Stimulated activated CD8-positive, alpha-beta memory T cell treated with anti-CD3 and anti-CD28 coated beads, Interleukin-12 subunit alpha, Interleukin-12 subunit beta, amount 100 ng/mL, for 24 hours (primary cell): ENCODE results near the gene SPRR2E.
"Not testable (repeated sequence)": the region's sequence is repeated elsewhere in the genome, so short reads cannot be mapped to it uniquely, and the experiment has no call there.

ENCODE experiments used
- DNase-seq: peaks from one replicate; pipeline ENCODE4 v3.0.0-alpha.2; 2020; ENCODE audit errors: extremely low read depth

Gene SPRR2E

DNA sequence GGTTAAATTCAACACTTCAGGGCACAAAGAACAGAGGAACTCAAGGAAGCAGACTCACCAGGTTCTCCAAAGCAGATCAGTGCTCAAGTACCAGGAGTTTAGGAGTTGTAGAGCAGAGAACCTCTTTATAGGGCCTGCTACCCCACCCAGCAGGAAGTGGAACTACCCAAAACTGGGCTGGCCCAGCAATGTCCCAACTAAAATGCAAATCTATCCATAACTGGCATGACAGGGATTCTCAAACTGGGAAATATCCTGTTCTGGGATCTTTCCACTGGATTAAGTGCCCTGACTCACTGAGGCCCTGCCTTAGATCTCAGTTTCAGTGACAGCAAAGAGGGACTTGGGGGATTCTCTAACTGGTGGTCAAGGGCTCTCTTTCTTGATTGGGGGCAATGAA is at the start of gene SPRR2E:
Gene SPRR2E (minus strand): TSS at position 101 of the 400 bp plus-strand sequence. CDS start 775 bp downstream, outside the sequence.
- no peak for DNase-seq

- no peak for DNase-seq
Observed at GRCh38 chr1:153141377-153141776, 47.1 kb upstream of the SPRR2E start.

DNA sequence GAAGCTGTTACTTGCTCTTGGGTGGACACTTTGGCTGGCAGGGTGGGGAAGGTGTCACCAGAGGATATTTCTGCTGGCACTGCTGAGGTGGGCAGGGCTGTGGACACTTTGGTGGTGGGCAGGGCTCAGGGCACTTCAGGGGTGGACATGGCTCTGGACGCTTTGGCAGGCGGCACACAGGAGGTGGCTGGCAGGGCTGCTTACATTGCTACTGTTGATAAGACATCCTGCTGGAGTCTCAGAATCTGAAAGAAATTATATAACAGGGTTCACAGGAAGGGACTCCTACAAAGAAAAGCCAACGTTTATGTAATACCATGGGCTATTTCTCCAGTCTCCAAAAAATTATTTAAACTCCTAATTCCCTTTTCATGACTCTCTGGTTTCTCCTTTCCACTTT is 46.2 kb upstream of the SPRR2E start:
- DNase-seq: no peak

- no peak for DNase-seq
Observed at GRCh38 chr1:153133743-153134142, 39.4 kb upstream of the SPRR2E start.

DNA sequence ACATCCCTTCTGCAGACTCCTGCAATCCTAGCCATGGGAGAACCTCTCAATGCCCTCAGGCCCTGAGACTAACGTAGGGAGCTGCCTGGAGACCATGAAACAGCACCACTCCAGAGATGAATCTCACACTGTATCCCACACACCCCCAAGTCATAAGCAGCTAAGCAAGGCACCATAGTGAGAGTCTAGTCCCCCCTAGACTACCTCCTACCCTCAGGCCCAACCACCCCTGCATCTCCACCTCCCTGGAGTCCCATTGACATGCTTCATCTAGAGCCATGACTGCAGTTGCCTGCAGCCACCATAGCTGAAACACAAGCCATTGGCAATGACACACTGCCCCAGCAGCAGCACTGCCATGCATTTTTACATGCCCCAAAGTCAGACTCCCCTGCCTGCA is 38.9 kb upstream of the SPRR2E start:
- no peak for DNase-seq

GRCh38 chr1:153128688-153129087 is 34.4 kb upstream of the SPRR2E start:
- DNase-seq: not testable (repeated sequence)

DNA sequence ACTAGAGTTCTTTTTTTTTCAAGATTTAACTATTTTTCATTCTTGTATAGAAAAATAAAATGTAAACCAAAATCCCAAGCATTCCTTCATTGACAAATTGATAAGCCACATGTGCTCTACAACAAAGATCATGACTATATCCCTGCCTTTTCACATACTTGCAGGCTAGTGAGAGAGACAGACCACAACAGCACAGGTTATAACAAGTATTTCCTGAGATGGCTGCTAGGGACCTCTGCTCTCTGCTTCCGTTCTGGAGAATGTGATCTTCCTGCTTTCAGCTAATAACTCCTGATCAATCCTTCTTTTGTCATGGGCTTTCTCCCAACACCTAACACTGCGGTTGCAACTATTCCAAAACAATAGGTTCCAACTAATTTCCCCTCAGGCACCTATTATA is 33.0 kb upstream of the SPRR2E start:
- no peak for DNase-seq

- DNase-seq: no peak
Observed at GRCh38 chr1:153125536-153125935, 31.2 kb upstream of the SPRR2E start.

GRCh38 chr1:153123793-153124192 is 29.5 kb upstream of the SPRR2E start:
- not testable (repeated sequence) for DNase-seq

DNA sequence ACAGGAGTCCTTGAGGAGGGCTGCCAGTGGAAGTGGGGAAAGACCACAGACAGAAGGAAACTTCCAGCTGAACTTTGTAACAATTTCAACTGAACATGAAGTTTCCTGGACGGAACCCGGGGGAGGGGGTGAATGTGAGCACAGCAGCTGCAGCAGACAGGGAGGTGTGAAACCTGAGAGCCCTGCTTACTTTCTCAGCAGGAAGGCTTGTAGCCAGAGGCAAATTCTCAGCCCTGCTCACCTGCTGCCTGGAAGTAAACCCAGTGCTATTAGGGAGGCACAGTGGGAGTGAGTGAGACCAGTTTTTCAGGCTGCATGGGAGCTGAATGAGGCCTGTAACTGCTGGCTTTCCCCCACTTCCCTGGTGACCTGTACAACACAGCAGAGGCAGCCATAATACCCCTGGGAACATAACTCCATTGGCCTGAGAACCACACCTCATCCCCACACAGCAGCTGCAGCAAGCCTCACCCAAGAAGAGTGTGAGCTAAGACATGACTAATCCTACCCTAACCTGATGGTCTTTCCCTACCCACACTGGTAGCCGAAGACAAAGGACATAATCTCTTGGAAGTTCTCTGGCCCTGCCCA is 28.6 kb upstream of the SPRR2E start:
- DNase-seq: no peak

DNA sequence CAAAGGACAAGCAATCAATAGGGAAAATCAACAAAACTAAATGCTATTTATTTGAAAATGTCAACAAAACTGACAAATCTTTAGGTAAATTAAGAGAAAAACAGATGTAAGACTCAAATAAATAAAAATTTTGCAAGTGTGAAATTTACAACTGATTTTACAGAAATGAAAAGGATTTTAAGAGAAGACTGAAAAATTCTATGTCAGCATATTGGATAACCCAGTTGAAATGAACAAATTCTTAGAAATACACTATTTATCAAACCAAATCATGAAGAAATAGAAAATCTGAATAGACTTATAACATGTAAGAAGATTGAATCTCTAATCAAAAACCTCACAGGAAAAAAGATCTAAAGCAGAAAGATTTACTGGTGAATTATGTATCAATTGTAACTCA is 26.6 kb upstream of the SPRR2E start:
- DNase-seq: no peak

GRCh38 chr1:153119491-153119971 is 25.2 kb upstream of the SPRR2E start:
- no peak for DNase-seq

- not testable (repeated sequence) for DNase-seq
Observed at GRCh38 chr1:153115264-153115663, 20.9 kb upstream of the SPRR2E start.

DNA sequence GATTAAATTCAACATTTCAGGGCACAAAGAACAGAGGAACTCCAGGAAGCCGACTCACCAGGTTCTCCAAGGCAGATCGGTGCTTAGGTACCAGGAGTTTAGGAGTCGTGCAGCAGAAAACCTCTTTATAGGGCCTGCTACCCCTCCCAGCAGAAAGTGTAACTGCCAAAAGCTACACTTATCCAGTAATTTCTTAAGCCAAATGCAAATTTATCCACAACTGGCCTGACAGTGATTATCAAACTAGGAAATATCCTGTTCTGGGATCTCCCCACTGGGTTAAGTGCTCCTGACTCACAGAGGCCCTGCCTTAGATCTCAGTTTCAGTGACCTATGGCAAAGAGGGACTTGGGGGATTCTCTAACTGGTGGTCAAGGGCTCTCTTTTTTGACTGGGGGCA is 19.1 kb upstream of the SPRR2E start, which contains the start of gene SPRR2F:
Gene SPRR2F (minus strand): TSS at position 101 of the 400 bp plus-strand sequence. CDS start 783 bp downstream, outside the sequence.
- no peak for DNase-seq

DNA sequence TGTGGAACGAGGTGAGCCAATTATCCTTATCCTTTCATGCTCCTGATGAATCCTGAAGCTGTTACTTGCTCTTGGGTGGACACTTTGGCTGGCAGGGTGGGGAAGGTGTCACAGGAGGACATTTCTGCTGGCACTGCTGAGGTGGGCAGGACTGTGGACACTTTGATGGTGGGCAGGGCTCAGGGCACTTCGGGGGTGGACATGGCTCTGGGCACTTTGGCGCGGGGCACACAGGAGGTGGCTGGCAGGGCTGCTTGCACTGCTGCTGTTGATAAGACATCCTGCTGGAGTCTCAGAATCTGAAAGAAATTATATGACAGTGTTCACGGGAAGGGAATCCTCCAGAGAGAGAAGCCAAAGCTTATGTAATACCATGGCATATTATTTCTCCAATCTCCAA is 18.1 kb upstream of the SPRR2E start:
- DNase-seq: not testable (repeated sequence)

DNA sequence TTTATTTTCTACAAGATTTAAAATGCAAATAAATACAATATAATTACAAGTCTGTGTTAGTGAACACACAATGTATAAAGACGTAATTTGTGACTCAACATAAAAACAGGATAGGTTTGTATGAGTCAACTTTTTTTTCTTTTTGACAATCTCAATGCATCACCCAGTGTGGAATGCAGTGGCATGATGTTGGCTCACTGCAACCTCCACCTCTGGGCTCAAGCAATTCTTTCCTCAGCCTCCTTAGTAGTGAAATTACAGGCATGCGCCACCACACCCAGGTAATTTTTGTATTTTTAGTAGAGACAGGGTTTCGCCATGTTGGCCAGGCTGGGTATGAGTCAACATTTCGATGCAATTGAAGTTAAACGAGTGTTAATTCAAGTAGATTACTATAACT is 5.9 kb upstream of the SPRR2E start:
- DNase-seq: no peak

- no peak for DNase-seq
Observed at GRCh38 chr1:153099461-153100045, 5.2 kb upstream of the SPRR2E start.

DNA sequence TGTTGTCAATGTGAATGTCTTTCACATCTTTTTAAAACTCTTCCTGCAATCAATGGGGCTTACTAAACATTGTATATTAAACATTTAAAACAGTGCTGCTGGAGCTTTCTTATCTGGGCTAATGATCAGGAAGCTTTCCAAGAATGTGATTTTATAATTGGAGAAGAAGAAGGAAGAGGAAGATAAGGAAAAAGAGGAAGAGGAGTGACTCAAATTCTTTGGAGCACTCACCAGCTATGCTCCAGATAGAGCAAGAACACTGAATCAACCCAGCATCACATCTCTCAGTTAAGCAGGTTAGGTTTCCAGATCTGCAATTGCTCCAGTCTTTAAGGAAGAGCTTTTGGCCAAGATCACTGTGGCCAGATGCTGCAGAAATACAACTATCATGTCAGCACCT is 1.4 kb upstream of the SPRR2E start:
- DNase-seq: no peak

DNA sequence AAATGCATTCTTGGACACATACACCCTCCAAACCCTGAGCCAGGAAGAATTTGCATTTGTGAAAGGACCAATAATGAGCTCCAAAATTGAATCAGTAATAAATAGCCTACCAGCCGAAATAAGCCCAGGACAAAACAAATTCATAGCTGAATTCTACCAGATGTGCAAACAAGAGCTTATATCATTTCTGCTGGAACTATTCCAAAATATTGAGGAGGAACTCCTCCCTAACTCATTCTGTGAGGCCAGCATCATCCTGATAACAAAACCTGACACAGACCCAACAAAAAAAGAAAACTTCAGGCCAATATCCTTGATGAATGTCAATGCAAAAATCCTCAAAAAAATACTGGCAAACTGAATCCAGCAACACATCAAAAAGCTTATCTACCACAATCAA is 6.7 kb downstream of the SPRR2E start:
- DNase-seq: no peak

- no peak for DNase-seq
Observed at GRCh38 chr1:153081736-153082135, 12.6 kb downstream of the SPRR2E start.

GRCh38 chr1:153072806-153073726 is 21.3 kb downstream of the SPRR2E start:
- DNase-seq: no peak

GRCh38 chr1:153071511-153071910 is 22.8 kb downstream of the SPRR2E start, which contains the start of gene SPRR2B:
Gene SPRR2B, minus strand, starts transcription at chr1:153071611. Its CDS starts 772 bp downstream, at chr1:153070839.
- DNase-seq: no peak
